HK-2 (cell line): ENCODE measurements around the gene FIGN.

ENCODE experiments used
- DNase-seq: peaks from one replicate; pipeline ENCODE4 v3.0.0-alpha.2; 2018; ENCODE audit not compliant: unreplicated experiment

Gene FIGN

GRCh38 chr2:163709270-163709669 lies 26.5 kb downstream of the FIGN start:
- DNase-seq: no peak

- DNase-seq: no peak
Observed at GRCh38 chr2:163708265-163708664, 27.5 kb downstream of the FIGN start.

GRCh38 chr2:163703386-163703785 lies 32.4 kb downstream of the FIGN start:
- no peak for DNase-seq

- DNase-seq: no peak
Observed at GRCh38 chr2:163701399-163702195, 34.2 kb downstream of the FIGN start.

GRCh38 chr2:163698857-163699256 lies 37.0 kb downstream of the FIGN start:
- no peak for DNase-seq

GRCh38 chr2:163697846-163698637 lies 37.8 kb downstream of the FIGN start:
- no peak for DNase-seq

GRCh38 chr2:163697429-163697828 lies 38.4 kb downstream of the FIGN start:
- no peak for DNase-seq

GRCh38 chr2:163693484-163693883 lies 42.3 kb downstream of the FIGN start:
- no peak for DNase-seq

GRCh38 chr2:163692611-163693482 lies 43.0 kb downstream of the FIGN start:
- no peak for DNase-seq

GRCh38 chr2:163692081-163692480 lies 43.7 kb downstream of the FIGN start:
- no peak for DNase-seq

- DNase-seq: no peak
Observed at GRCh38 chr2:163690896-163691295, 44.9 kb downstream of the FIGN start.

GRCh38 chr2:163687217-163687616 lies 48.6 kb downstream of the FIGN start:
- no peak for DNase-seq

GRCh38 chr2:163686289-163686688 lies 49.5 kb downstream of the FIGN start:
- DNase-seq: no peak

GRCh38 chr2:163682695-163683094 lies 53.1 kb downstream of the FIGN start:
- no peak for DNase-seq

GRCh38 chr2:163681745-163682144 lies 54.1 kb downstream of the FIGN start:
- no peak for DNase-seq

GRCh38 chr2:163675388-163675787 lies 60.4 kb downstream of the FIGN start:
- DNase-seq: no peak

GRCh38 chr2:163673522-163673921 lies 62.3 kb downstream of the FIGN start:
- DNase-seq: no peak

GRCh38 chr2:163670929-163671328 lies 64.9 kb downstream of the FIGN start:
- DNase-seq: no peak

- DNase-seq: no peak
Observed at GRCh38 chr2:163669506-163669905, 66.3 kb downstream of the FIGN start.

GRCh38 chr2:163667064-163667887 lies 68.5 kb downstream of the FIGN start:
- peak; percentile 23 for DNase-seq

- DNase-seq: no peak
Observed at GRCh38 chr2:163665817-163666216, 70.0 kb downstream of the FIGN start.
